Sigmoid colon (tissue), 7 donors: ENCODE measurements around the gene PEAK1. TPM values are rescaled to one million over a fixed set of nuclear protein-coding genes. Genes with fewer than 3 reads are reported as not detected.
A peak's percentile ranks its signal among the peaks of the same experiment; 100 is the strongest.

Experiments used
- DNase-seq: peaks from one replicate; pipeline ENCODE4 v3.0.0-alpha.2; 2019
- H3K27ac ChIP-seq, 4 donors: fragments of 200-600 bp; sonication (generic); one replicate each; pipeline ENCODE4 v1.5.1; 2016 to 2019; ENCODE audit warnings: mild to moderate bottlenecking in 1 of 4
- H3K27me3 ChIP-seq, 3 donors: fragments of 200-600 bp; sonication (generic); one replicate each; pipeline ENCODE4 v1.5.1; 2019; ENCODE audit warnings: mild to moderate bottlenecking in 1 of 3
- H3K36me3 ChIP-seq, 4 donors: fragments of 200-600 bp; sonication (generic); one replicate each; pipeline ENCODE4 v1.5.1; 2016 to 2019
- H3K4me1 ChIP-seq, 4 donors: fragments of 200-600 bp; sonication (generic); one replicate each; pipeline ENCODE4 v1.5.1; 2017 to 2019
- H3K4me3 ChIP-seq, 4 donors: fragments of 200-600 bp; sonication (generic); one replicate each; pipeline ENCODE4 v1.5.1; 2017 to 2019; ENCODE audit warnings: mild to moderate bottlenecking in 2 of 4, moderate library complexity in 1 of 4
- H3K9me3 ChIP-seq, 4 donors: fragments of 200-600 bp in 3 of 4; sonication (generic) in 3 of 4; one replicate each; pipeline versions ENCODE4 v1.5.1 to v1.6.1; 2013 to 2019
- CTCF ChIP-seq, 4 experiments: fragments of 450-650 bp in 3 of 4; fragments of 200-600 bp in 1 of 4; IDR thresholded peaks; one replicate each; pipeline ENCODE4 v1.5.1; 2016 to 2019; ENCODE audit warnings: antibody characterized with exemption in 4 of 4, mild to moderate bottlenecking in 3 of 4, moderate library complexity in 2 of 4
- EP300 ChIP-seq, 4 donors: sonication (generic); formaldehyde crosslinking; IDR thresholded peaks; one replicate each; pipeline ENCODE4 v1.6.1; 2017; ENCODE audit warnings: antibody characterized with exemption in 4 of 4
- POLR2A ChIP-seq, 2 donors: fragments of 450-650 bp; IDR thresholded peaks; one replicate each; pipeline ENCODE4 v1.6.1; 2016; ENCODE audit warnings: antibody characterized with exemption in 2 of 2, mild to moderate bottlenecking in 2 of 2, moderate library complexity in 2 of 2
- POLR2AphosphoS5 ChIP-seq, 4 donors: sonication (generic); formaldehyde crosslinking; IDR thresholded peaks; one replicate each; pipeline ENCODE4 v1.6.1; 2017; ENCODE audit warnings: antibody characterized with exemption in 4 of 4
- WGBS, 2 donors: extraction: QIAGEN DNeasy Blood & Tissue Kit; methylation state at CpG; one replicate each; pipeline ENCODE4 v1.1.7; 2013; 5-methylcytosine and 5-hydroxymethylcytosine counted together
- intact Hi-C: fragments of 100-400 bp; cut with DNase I; formaldehyde crosslinking; loops from one replicate; pipeline ENCODE4 v1.15.1; 2023
- polyA plus RNA-seq, 3 donors: library from polyadenylated mRNA; stranded (reverse); fragments of 200-250 nt; gene quantifications; one replicate each; pipeline ENCODE4 v1.2.3, GENCODE V29; 2013
- total RNA-seq, 4 donors: library from RNA; depleted of rRNA; stranded (reverse); fragments of >200 nt; gene quantifications; one replicate each; pipeline ENCODE4 v1.1.0, GENCODE V29; 2016
- donor health status: healthy with polysubstance abuse.
- donor health status: Bipolar disorder and iron deficiency.
- donor health status: healthy.

The PEAK1 gene
- total and polyA plus RNA-seq, 7 donors, result 3.5 to 59.8 (median 29.3) TPM

- Histone ChIP-seq H3K27me3 (no peaks in the 10 kb centered on the region), H3K4me3 (no peak overlapping the region), H3K36me3 (peaks cover 0 to 17% (median 3%) of the 10 kb centered on the region in 4 donors), H3K4me1 (peaks cover 0 to 38% (median 30%) of the 10 kb centered on the region in 4 donors), H3K9me3 (no peaks in the 10 kb centered on the region), H3K27ac (peak overlapping the region in 3 of 4 donors; percentile 46 to 61 (median 53))
- TF ChIP-seq CTCF (IDR thresholded peaks at IDR 0.05) (no peak), POLR2A (IDR thresholded peaks at IDR 0.05) (no peak), POLR2AphosphoS5 (IDR thresholded peaks at IDR 0.05) (no peak), EP300 (IDR thresholded peaks at IDR 0.05) (no peak)
- intact Hi-C loops, result no loop called here
- no peak for DNase-seq
- WGBS, 2 donors, result 90 to 91% methylated on average over 1 of the region's 1 CpG
Measured at GRCh38 chr15:77456746-77457145, 36.8 kb upstream of the PEAK1 start.

- TF ChIP-seq POLR2AphosphoS5 (IDR thresholded peaks at IDR 0.05), result peak in 3 of 4 donors; percentile 1 to 48 (median 26)
- TF ChIP-seq EP300 (IDR thresholded peaks at IDR 0.05), result no peak
- no peak for DNase-seq
- intact Hi-C loops, result no loop called here
- Histone ChIP-seq H3K4me1 (peaks cover 0 to 31% (median 26%) of the 10 kb centered on the region in 4 donors), H3K27ac (peak overlapping the region; percentile 19 to 61 (median 50)), H3K27me3 (no peaks in the 10 kb centered on the region), H3K9me3 (no peaks in the 10 kb centered on the region), H3K4me3 (no peak overlapping the region), H3K36me3 (peaks cover 0 to 17% (median 3%) of the 10 kb centered on the region in 4 donors)
- 41 to 60% methylated on average over 3 of the region's 3 CpGs for WGBS, 2 donors
Measured at GRCh38 chr15:77455696-77456321, 35.9 kb upstream of the PEAK1 start.

GRCh38 chr15:77454951-77455350 lies 35.0 kb upstream of the PEAK1 start:
- Histone ChIP-seq H3K4me3 (no peak overlapping the region), H3K9me3 (no peaks in the 10 kb centered on the region), H3K36me3 (peaks cover 0 to 16% (median 3%) of the 10 kb centered on the region in 4 donors), H3K27me3 (no peaks in the 10 kb centered on the region), H3K4me1 (peaks cover 0 to 31% (median 26%) of the 10 kb centered on the region in 4 donors), H3K27ac (peak overlapping the region; percentile 19 to 61 (median 50))
- TF ChIP-seq CTCF (IDR thresholded peaks at IDR 0.05) (no peak), POLR2A (IDR thresholded peaks at IDR 0.05) (no peak), EP300 (IDR thresholded peaks at IDR 0.05) (no peak), POLR2AphosphoS5 (IDR thresholded peaks at IDR 0.05) (peak in 1 of 4 donors; percentile 12)
- intact Hi-C loops, result no loop called here
- no peak for DNase-seq

- no peaks in the 10 kb centered on the region for H3K27me3 ChIP-seq
- peaks cover 0 to 10% (median 0%) of the 10 kb centered on the region in 4 donors for H3K36me3 ChIP-seq
- intact Hi-C loops, result no loop called here
- peak overlapping the region in 1 of 4 donors; percentile 53 for H3K27ac ChIP-seq
- DNase-seq, result no peak
- no peak overlapping the region for H3K4me3 ChIP-seq
- WGBS, 2 donors, result 96 to 97% methylated on average over 1 of the region's 1 CpG
- H3K4me1 ChIP-seq, result peaks cover 0 to 31% (median 26%) of the 10 kb centered on the region in 4 donors
- TF ChIP-seq POLR2AphosphoS5 (IDR thresholded peaks at IDR 0.05) (no peak), POLR2A (IDR thresholded peaks at IDR 0.05) (no peak)
- H3K9me3 ChIP-seq, result no peaks in the 10 kb centered on the region
Measured at GRCh38 chr15:77454265-77454664, 34.4 kb upstream of the PEAK1 start.

GRCh38 chr15:77446840-77447390 lies 27.0 kb upstream of the PEAK1 start:
- no peak overlapping the region for H3K27ac ChIP-seq
- no peaks in the 10 kb centered on the region for H3K36me3 ChIP-seq
- no peak for DNase-seq
- H3K4me3 ChIP-seq, result no peak overlapping the region
- TF ChIP-seq EP300 (IDR thresholded peaks at IDR 0.05) (no peak), POLR2AphosphoS5 (IDR thresholded peaks at IDR 0.05) (no peak), CTCF (IDR thresholded peaks at IDR 0.05) (no peak), POLR2A (IDR thresholded peaks at IDR 0.05) (no peak)
- intact Hi-C loops, result no loop called here
- WGBS, 2 donors, result 11 to 46% methylated on average over 4 of the region's 4 CpGs
- peaks cover 0 to 43% (median 28%) of the 10 kb centered on the region in 4 donors for H3K4me1 ChIP-seq
- H3K9me3 ChIP-seq, result no peaks in the 10 kb centered on the region
- no peaks in the 10 kb centered on the region for H3K27me3 ChIP-seq
